OCI-LY7 (cell line): ENCODE results near the gene ADRA2A. TPM values are rescaled to one million over a fixed set of nuclear protein-coding genes. Genes with fewer than 3 reads are reported as not detected.

ENCODE experiments used
- BruUV-seq: library from RNA; stranded (reverse); fragments of 400-500 nt; replicated peaks from 2 replicates; lab custom pipeline; 2021; lab: Mats Ljungman, UMichigan
- CTCF ChIA-PET: fragments of 300-600 bp; sonication (Branson Sonifier 250); formaldehyde crosslinking; loops from one replicate; lab custom pipeline; 2022; ENCODE audit warnings: antibody characterized with exemption; ENCODE audit not compliant: unreplicated experiment; lab: Charles Lee
- POLR2A ChIA-PET: fragments of 300-600 bp; sonication (Branson Sonifier 250); formaldehyde crosslinking; loops from one replicate; lab custom pipeline; 2022; ENCODE audit warnings: antibody characterized with exemption; lab: Charles Lee
- DNase-seq: peaks from one replicate; pipeline ENCODE4 v3.0.0-alpha.2; 2015; ENCODE audit warnings: low spot score
- H2AFZ ChIP-seq: fragments of 200-600 bp; sonication (generic), shearing (Covaris generic); 2 replicates; pipeline ENCODE4 v1.6.1; 2014; ENCODE audit warnings: mild to moderate bottlenecking, antibody characterized with exemption, low read length, moderate library complexity
- H3K27ac ChIP-seq: fragments of 200-600 bp; sonication (generic); 2 replicates; pipeline ENCODE4 v1.5.1; 2014; ENCODE audit warnings: mixed run types, low read depth, mild to moderate bottlenecking, moderate library complexity, low read length, inconsistent platforms; ENCODE audit not compliant: poor library complexity, severe bottlenecking
- H3K36me3 ChIP-seq: fragments of 200-600 bp; sonication (generic); 2 replicates; pipeline ENCODE4 v1.6.1; 2014; ENCODE audit warnings: mild to moderate bottlenecking, antibody characterized with exemption, low read length, moderate library complexity, mixed read lengths; ENCODE audit not compliant: insufficient read depth
- H3K4me1 ChIP-seq: fragments of 200-600 bp; sonication (generic); 2 replicates; pipeline ENCODE4 v1.5.1; 2014; ENCODE audit warnings: mild to moderate bottlenecking, low read length; ENCODE audit not compliant: insufficient read depth, poor library complexity, severe bottlenecking
- H3K4me2 ChIP-seq: fragments of 200-600 bp; sonication (generic); 2 replicates; pipeline ENCODE4 v1.6.1; 2014; ENCODE audit warnings: mild to moderate bottlenecking, low read length
- H3K4me3 ChIP-seq: fragments of 200-600 bp; sonication (generic); 2 replicates; pipeline ENCODE4 v1.5.1; 2014; ENCODE audit warnings: mild to moderate bottlenecking, low read depth, low read length; ENCODE audit not compliant: poor library complexity, severe bottlenecking
- H3K79me2 ChIP-seq: fragments of 200-600 bp; sonication (generic); 2 replicates; pipeline ENCODE4 v1.6.1; 2016; ENCODE audit warnings: low read depth, mild to moderate bottlenecking, low read length, moderate library complexity, mixed read lengths; ENCODE audit not compliant: insufficient read depth
- H3K9me2 ChIP-seq: fragments of 200-600 bp; sonication (generic); 2 replicates; pipeline ENCODE4 v1.6.1; 2016; ENCODE audit warnings: mild to moderate bottlenecking, low read length, mixed read lengths; ENCODE audit not compliant: insufficient read depth
- H3K9me3 ChIP-seq: fragments of 200-600 bp; sonication (generic); 2 replicates; pipeline ENCODE4 v1.6.1; 2014; ENCODE audit warnings: mild to moderate bottlenecking, mixed run types, low read length, mixed read lengths
- H4K20me1 ChIP-seq: fragments of 200-600 bp; sonication (generic); 2 replicates; pipeline ENCODE4 v1.6.1; 2014; ENCODE audit warnings: mild to moderate bottlenecking, antibody characterized with exemption, low read length, moderate library complexity, mixed read lengths; ENCODE audit not compliant: insufficient read depth
- EZH2phosphoT487 ChIP-seq: fragments of 200-600 bp; sonication (generic); IDR thresholded peaks from 2 replicates; pipeline ENCODE4 v1.6.1; 2018; ENCODE audit warnings: low read depth, borderline replicate concordance, mild to moderate bottlenecking, mixed run types, antibody characterized with exemption, low read length, moderate library complexity, mixed read lengths
- intact Hi-C: fragments of 100-400 bp; cut with micrococcal nuclease; formaldehyde crosslinking; loops from one replicate; pipeline ENCODE4 v1.10.0; 2022; ENCODE audit not compliant: unreplicated experiment
- total RNA-seq, 2 experiments: library from RNA; depleted of rRNA in 1 of 2; stranded (reverse); fragments of >200 nt in 1 of 2; shearing (Covaris generic) in 1 of 2; gene quantifications; 2 replicates each; pipeline ENCODE4 v1.2.3, GENCODE V29; 2014 to 2022
- TF ChIP-seq, protein P1 (sequence below): fragments of 200-600 bp; sonication (generic); conservative IDR thresholded peaks from 2 replicates; pipeline ENCODE4 v1.5.1; 2014; ENCODE audit warnings: mild to moderate bottlenecking, antibody characterized with exemption, low read length, moderate library complexity, mixed read lengths

The ADRA2A gene
- total RNA-seq, 2 experiments from 2014 or later, result 0.06 TPM; not detected in 1

DNA sequence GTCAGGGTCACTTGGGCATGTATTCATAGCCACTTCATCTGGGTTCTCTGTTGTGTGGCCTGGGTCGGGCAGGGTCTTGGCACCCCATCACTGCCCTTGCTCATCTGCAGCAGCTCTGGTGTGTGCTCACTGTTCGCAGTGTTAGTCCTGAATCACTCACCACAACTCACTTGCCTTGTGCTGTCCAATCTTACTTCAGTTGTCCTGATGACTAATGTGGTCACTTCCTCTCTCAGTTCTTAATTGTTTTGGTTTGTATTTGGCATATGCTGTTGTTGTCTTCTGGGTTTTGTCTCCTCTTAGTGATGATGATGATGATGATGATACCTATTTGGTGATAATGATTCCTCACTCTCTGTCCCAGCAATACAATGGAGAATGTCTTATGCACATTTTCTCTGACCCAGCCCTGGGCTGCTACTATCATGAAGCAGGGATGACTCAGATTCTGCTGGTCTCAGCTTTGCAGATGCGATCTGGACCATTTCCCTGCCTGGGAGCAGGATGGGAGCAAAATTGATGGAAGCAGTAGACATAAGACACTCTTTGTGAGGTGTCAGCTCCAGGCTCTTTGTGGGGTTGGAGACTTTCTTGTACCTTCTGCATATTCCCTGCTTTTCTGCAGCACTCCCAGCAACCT is 17.0 kb downstream of the ADRA2A start:
- Histone ChIP-seq H3K4me3 (no peak overlapping the region), H3K79me2 (no peaks in the 10 kb centered on the region), H3K4me1 (no peaks in the 10 kb centered on the region), H4K20me1 (no peaks in the 10 kb centered on the region), H2AFZ (no peak overlapping the region), H3K9me2 (no peaks in the 10 kb centered on the region), H3K36me3 (no peaks in the 10 kb centered on the region), H3K9me3 (no peaks in the 10 kb centered on the region), H3K4me2 (no peak overlapping the region), H3K27ac (no peak overlapping the region)
- no TSS peak for BruUV-seq
- TF ChIP-seq, protein P1, sequence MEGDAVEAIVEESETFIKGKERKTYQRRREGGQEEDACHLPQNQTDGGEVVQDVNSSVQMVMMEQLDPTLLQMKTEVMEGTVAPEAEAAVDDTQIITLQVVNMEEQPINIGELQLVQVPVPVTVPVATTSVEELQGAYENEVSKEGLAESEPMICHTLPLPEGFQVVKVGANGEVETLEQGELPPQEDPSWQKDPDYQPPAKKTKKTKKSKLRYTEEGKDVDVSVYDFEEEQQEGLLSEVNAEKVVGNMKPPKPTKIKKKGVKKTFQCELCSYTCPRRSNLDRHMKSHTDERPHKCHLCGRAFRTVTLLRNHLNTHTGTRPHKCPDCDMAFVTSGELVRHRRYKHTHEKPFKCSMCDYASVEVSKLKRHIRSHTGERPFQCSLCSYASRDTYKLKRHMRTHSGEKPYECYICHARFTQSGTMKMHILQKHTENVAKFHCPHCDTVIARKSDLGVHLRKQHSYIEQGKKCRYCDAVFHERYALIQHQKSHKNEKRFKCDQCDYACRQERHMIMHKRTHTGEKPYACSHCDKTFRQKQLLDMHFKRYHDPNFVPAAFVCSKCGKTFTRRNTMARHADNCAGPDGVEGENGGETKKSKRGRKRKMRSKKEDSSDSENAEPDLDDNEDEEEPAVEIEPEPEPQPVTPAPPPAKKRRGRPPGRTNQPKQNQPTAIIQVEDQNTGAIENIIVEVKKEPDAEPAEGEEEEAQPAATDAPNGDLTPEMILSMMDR, result no peak
- no peak for TF ChIP-seq EZH2phosphoT487
- intact Hi-C loops, result loop anchor here (10.0 kb wide), 1 partner anchor 199 kb away; no protein-coding TSS in a partner anchor
- no peak for DNase-seq
- POLR2A ChIA-PET, result interaction anchor here (0.5 kb wide), 1 partner anchor 507 kb away, joined by 3 read pairs; no protein-coding TSS in a partner anchor
- CTCF ChIA-PET, result no interaction called here

DNA sequence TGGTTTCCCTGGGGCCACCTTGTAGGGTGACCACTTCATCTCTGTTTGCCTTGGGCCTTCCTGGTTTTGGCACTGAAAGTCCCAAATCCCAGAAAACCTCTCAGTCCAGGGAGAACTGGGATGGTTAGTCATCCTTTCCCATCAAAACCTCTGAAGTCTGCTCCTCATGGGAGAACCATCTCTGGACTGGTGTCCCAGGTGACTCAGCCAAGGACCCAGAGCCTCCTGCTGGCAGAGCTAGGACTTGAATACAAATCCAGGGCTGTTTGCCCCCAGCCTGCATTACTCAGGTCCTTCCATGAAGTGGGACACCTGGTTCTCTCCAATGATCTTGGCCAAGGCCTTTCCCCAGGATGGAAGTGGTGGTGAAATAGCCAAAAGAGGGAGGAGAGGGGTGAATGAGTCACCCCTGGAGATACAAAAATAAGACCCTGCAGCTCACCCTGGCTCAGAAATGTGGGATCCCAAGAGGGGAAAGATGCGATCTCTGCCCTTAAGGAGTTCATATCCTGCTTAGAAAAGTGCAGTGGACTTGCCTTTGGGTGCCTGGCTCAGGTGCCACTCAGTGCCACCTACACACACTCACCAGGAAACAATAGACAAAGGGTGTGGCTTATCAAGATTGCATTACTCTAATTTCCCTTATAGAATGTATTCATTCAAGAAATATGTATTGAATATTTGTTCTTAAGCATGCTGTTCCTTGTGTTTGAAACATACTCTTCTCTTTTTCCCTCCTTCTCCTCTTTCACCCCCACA is 22.0 kb downstream of the ADRA2A start:
- Histone ChIP-seq H2AFZ (no peak overlapping the region), H3K4me1 (no peaks in the 10 kb centered on the region), H3K36me3 (no peaks in the 10 kb centered on the region), H3K4me2 (no peak overlapping the region), H3K9me2 (no peaks in the 10 kb centered on the region), H3K79me2 (no peaks in the 10 kb centered on the region), H3K9me3 (no peaks in the 10 kb centered on the region), H4K20me1 (no peaks in the 10 kb centered on the region), H3K4me3 (no peak overlapping the region), H3K27ac (no peak overlapping the region)
- intact Hi-C loops, result loop anchor here (10.0 kb wide), 1 partner anchor 204 kb away; no protein-coding TSS in a partner anchor
- CTCF ChIA-PET, result no interaction called here
- DNase-seq, result peak; percentile 11
- POLR2A ChIA-PET, result no interaction called here
- no TSS peak for BruUV-seq
- TF ChIP-seq EZH2phosphoT487, result no peak
- TF ChIP-seq, protein P1, result peak; percentile 37
